NCI-H2196 (cell line): ENCODE results near the gene BCAR3.
"Not testable (repeated sequence)": the region's sequence is repeated elsewhere in the genome, so short reads cannot be mapped to it uniquely, and the experiment has no call there.

Source experiments
- DNase-seq: peaks from one replicate; lab custom pipeline; 2025; ENCODE audit not compliant: unreplicated experiment; lab: John Stamatoyannopoulos, UW

BCAR3 gene

DNA sequence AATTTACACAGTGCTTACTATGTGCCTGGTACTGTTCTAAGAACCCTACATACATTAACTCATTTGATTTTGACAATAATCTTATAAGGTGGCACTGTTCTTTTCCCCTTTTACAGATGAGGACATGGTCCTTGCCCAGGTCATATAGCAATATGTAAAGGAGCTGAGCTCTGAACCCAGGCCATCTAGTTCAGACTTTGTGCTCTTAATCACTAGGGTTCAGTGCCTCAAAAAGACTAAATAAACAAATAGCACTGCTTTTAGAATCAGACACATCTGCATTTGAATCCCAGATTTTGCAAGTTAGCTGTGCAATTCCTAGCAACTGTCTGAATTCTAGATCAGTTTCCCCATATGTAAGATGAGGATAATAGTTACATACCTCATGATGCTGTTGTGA lies 8.7 kb upstream of the BCAR3 start:
- no peak for DNase-seq

DNA sequence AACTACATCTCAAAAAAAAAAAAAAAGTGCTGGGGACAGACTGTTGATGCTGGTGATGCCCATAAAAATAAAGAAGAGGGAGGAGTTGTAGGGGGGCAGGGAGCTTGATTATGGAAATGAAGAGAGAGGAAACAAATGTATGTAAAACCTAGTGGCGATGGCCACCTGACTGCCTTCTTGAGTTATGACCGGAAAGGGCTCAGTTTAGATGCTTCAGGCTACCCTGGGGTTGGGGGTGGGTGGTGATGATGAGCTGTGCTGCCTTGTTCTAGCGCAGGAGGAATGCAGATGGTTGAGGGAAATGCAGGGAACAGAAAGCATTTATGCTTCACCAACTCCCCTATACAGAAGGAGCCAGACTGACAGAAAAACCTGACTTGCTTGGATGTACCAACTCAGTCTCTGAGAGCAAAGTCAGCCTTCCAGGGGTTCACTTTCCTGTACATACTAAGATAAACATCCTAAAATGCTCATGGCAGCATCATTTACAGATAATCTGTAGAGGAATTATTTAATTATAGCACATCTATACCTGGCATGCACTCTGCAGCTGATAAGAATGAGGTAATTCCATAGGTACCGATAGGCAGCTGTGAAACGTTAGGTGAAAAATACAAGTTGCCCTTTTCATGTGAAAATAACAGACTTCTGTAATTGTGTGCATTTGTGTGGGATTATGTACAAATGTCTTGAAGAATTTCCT lies 8.0 kb upstream of the BCAR3 start:
- no peak for DNase-seq

DNA sequence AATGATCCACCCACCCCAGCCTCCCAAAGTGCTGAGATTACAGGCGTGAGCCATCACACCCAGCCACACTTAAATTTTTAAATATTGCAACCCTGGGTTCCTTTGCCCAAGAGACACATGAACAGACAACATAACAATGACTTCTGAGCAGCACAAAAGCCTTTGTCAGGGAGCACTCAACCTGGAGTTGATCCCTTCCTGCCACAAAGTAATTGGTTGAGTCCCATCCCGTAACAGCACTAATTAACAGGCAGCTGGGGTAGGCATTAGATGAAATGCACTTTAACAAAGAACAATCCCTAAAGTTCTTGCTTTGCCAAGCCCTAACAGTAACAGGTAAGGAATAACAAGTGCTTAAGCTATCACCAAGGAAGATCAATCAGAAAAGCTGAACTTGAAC lies 5.9 kb upstream of the BCAR3 start:
- no peak for DNase-seq

DNA sequence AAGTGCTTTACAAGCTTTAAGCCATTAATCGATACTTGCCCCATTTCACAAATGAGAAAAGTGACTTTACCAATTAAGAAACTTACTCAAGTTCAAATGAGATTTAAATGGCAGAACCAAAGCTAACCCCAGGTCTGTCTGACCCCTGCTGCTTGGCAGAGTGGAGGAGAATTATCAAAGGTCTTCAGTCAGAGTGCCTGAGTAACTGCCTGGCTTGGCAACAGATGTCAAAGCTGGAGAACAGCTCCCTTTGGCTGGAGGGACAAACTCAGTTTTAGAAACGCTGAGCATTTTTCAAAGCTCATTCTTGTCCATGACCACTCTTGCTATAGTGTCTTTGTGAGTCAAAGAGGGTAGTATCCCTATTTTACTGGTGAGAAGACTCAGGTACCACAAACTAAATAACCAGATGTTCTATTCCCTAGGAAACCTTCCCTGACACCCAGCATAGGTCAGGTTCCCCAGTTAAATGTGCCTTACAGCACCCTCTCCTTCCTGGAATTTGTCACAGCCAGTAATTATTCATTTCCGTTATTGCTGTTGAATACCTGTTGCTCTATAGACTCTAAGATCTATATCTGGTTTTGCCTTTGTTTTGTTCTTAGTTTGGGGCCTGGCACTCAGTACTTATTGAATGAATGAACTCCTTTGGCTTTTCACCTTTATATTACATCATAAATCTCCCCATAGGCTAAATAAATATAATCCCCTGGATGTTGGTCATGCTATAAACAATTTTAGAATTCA lies 5.0 kb upstream of the BCAR3 start:
- DNase-seq = no peak

DNA sequence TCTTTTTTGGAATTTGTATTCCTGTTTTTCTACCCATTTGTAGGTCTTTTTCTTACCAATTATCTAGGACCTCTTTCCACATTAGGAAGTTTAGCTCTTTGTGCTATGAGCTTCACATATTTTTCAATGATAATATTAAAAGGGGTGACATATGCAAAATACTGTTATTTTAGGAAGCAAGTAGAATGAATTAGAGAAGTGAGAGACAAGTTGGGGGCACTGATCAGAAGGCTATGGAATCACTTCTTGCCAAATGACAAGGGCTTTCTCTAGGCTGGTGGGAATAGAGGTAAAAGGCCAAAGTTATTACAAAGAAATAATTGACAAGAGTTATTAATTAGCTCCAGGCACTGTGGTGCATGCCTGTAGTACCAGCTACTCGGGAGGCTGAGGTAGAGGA lies 4.3 kb upstream of the BCAR3 start:
- no peak for DNase-seq

DNA sequence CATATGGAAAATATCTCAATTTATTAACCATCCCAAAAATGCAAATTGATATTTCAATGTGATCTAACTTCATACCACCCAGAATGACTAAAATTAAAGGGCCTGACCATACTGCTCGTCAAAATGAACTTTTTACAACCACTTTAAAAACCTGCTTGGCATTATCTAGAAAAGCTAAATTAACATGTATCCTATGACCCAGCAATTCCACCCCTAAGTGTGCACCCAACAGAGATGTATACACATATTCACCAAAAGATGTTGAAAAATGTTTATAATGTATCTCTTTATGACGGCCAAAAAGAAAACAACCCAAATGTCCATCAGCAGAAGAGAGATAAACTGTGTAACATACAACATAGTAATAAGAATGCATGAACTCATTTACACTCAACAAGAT lies 1.6 kb upstream of the BCAR3 start:
- no peak for DNase-seq

DNA sequence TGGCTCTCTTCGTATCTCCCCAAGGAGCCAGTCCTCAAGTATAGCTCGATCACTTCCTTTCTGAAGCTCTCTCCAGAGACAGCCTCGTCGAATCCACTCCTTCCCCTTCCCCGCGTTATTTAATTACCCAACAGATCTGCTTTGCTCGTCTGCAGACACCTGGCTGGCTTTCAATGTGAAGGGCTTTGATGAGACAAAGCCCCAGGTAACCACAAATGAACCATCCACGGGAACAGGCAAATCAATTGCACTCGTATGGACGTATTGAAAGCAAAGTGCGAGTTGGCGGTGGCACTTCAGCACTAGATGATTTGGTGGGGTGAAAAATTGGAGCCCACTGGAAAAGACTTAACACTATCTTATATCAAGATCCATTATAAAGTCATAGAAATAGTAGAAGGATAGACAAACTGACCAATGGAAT lies 364 bp upstream of the BCAR3 start:
- peak; percentile 60 for DNase-seq

DNA sequence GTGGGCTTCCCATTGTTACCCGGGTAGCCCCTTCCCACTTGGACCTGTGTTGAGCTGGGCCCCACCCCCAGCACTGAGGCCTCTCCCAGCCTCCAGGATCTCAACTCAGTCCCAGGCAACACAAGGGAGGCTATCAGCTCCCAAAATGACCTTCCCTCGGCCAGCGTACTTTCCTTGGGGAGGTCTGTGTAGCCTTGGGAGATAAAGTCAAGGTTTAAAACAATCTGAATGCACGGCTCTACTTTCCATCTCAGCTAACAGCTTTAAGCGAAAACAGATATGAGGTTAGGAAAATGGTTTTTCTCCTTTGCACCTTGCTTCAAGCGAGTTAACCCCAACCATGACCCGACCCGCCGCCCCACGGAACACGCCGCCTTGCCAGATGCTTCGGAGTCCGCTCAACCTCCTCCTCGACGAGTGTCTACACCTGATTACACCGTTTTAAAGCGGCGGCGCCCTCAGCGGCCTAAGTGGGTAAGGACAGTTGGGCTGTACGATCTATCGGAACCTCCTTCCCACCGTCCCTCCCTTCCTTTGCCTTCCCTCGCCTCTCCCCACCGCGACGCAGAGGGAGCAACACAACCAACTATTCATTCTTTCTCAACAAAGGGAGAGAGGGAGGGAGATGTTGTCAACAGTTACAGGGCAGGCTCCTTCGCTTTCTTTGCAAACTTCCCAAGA lies 1.1 kb downstream of the BCAR3 start:
- no peak for DNase-seq

DNA sequence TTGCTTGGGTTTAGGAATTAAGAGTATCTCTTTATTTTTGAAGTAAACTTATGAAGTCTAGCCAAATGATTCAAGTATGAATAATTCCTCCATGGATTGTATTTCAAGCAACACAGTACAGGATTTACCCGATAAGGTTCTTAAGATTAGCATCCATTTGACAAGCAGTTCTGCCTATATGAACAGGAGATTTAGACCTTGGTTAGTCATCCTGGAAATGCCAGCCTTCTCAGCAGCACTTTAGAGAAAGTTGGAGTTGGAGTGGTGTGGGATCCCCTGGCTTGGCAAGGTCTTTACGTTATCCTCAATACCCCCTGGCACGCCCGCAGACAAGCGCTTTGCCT lies 1.6 kb downstream of the BCAR3 start:
- DNase-seq = no peak

DNA sequence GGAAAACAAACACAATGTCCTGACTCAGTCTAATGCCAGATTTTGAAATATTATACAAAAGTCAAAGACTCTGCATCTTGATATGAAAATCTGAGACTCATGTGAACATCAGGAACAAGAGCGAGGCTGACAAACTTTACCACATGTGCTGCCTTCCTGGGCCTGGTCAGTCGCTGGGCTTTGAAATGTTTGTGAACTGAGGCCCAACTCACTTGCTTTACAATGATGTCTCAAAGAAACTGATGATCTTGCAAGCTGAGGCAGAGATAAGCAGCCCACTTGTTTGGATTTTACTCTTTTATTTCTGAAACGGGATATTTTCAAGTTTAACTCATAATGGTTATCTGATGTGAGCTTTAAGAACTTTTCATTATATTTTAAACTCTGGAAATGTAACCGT lies 2.1 kb downstream of the BCAR3 start:
- DNase-seq = no peak

DNA sequence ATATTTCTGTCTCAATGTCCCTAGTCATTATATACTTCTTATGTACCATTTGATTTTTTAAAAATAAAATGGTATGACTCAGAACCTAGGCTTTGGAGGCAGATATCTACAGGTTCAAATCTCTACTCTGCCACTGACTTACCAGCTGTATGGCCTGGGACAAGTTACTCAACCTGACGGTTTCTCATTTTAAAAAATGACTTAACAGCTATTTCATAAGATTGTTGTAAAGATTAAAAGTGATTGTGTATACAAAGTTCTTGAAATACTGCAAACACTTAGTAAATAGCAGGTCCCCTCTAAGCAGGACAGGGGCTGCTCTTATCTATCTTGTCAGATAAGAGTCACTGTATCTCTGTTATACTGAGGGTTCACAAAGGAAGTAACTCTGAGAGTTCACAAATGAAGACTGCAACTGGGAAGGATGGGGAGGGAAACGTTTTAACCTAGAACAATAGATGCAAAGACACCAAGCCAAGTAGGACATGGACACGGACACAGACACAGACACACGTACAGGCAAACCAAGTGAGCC lies 2.6 kb downstream of the BCAR3 start:
- no peak for DNase-seq

DNA sequence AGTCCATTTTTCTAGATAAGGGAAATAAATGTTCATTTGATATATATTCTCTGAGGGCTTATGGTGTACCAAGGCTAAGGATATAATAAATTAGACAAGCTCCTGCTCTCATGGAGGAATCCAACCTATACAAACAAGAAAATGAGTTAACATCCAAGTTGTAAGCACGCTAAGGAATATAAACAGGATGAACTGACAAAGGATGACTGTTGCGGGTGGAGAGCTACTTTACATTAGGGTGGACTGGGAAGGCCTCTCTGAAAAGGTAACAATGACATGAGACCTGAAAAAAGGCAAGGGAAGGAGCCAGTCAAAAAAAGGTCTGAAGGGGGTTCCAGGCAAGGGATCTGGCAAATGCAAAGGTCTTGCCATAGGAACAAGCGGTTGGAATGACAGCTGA lies 3.1 kb downstream of the BCAR3 start:
- no peak for DNase-seq

DNA sequence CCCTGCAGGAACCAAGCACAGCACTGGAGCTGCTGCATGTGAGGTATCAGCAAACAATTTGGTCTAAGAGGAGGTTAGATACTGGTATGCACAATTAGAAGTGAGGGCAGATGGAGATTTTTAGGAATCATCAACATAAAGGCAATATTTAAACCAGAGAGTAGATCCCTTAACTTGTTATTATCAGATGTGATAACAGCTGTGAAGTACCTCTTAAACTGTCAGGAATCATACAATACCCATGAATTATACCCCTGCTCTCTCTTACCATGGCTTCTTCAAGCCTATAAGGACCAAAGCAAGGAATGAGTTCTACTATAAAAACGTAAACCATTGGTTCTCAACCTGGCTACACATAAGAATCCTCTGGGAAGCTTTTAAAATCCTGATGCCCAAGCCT lies 3.9 kb downstream of the BCAR3 start:
- no peak for DNase-seq

DNA sequence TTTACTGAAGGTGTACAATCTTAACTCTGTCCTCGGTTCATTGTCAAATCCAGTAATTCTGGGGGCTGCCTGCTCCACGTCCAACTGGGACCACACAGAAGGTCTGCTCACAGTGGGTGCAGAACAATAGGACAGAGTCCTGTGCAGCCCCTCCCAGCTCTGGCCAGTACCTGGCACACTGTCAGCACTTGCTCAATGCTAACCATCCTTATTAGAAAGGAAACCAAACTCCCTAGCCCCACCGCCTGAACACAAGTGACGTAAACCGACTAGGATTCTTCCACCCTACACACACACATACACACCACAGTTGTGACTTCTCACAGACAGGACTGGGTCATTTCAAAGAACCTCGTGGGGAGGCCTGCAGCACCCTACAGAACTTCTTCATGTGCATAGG lies 5.2 kb downstream of the BCAR3 start:
- no peak for DNase-seq

DNA sequence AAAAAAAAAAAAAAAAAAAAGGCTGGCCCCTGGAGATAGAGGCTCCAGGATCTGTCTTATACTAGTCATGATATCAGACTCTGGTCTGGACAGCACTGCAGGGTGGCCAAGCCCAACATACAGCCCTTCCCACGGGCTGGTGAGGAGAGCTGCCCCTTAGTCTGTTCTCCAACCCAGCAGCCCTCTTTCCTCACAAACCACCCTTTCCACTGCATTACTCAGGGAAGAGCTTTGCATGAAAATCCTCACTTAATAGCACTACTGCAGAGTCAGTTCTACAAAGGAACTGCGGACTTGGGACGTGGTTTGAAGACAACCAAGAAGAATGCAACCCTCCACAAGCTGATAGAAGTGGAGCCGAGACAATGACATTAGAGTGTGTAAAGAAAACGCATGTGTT lies 5.7 kb downstream of the BCAR3 start:
- DNase-seq = no peak

DNA sequence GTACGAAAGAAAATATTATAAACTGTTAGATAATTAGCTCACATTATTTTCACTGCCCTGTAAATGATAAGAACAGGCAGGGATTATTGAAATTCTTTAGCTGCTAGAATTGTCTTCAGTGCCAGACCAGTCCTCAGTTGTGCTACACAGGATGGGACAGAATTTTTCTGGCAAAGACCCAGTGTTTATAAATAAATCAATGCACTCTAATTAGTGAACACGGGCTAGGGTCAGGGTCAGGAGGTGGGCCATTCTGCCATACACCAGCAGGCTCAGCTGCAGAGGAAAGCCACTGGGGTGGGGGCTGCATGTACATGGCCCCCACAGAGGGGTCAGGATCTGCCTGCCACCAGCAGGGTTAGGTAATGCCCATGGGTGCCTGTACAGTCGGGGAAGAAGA lies 6.4 kb downstream of the BCAR3 start:
- no peak for DNase-seq

DNA sequence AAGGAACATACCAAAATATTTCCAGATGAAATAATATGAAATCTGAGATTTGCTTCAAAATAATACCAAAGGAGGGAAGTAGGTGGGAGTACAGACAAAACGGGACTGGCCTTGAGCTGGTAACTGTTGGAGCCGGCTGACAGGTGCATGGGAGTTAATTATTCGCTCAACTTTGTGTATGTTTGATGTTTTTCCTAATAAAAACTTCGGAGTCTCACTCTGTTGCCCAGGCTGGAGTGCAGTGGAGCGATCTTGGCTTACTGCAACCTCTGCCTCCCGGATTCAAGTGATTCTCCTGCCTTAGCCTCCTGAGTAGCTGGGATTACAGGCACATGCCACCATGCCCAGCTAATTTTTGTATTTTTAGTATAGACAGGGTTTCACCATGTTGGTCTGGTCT lies 7.6 kb downstream of the BCAR3 start:
- not testable (repeated sequence) for DNase-seq

DNA sequence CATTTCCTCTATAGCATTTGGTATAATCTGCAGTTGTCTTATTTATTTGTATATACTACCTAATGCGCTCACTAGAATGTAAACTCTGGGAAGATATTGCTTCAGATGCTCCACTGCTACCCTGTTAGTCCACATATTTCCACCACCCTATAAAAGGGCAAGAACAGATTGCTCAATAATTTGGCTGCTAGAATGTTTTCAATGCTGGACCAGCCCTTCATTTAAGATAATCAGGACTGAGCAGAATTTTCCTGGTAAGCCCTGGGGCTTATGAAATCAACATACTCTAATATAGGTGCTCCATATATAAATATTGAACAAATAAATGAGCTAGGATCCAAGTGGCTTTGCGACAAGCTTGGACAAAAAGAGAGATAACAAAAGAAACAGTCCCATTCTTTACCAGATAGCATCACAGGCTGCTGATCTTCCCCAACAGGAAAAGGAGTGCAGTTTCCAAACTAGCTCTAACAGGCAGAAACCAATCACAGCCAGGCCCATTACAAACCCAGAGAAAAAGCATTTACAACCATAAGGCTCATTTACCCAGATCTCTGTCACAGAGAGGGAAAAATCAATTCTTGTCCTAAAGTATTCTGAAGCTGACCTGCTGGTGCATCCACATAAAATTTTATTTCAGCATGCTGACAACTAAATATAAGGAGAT lies 8.3 kb downstream of the BCAR3 start:
- DNase-seq = no peak

DNA sequence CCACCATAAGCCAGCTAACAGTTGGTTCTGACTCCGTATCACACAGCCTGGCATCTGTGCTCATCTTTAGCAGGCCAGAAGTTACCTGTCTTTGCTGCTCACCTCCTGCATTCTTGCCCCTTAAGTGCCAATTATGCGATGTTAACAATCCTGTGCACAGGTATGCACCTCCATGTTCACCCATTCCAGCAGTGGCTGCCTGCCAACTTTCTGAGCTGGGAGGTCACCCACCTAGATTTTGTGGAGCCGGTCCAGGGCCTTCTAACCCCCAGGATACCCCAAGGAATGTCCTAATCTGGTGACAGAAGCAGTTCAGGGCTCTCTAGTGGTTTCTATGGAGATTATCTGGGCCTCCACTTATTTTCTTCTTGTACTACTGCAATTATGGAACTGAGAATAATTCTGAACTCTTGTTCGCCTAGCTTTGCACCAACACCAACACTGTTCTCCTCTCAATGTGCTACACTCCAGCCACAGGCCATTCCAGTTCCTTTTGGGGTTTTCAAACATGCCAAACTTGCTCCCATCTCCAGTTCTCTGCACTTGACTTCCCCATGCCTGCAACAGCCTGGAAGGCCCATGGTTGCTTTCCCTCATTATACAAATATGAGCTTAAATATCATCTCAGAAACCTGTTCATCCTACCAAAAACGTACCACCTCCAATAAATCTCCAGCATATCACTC lies 9.0 kb downstream of the BCAR3 start:
- DNase-seq = no peak

DNA sequence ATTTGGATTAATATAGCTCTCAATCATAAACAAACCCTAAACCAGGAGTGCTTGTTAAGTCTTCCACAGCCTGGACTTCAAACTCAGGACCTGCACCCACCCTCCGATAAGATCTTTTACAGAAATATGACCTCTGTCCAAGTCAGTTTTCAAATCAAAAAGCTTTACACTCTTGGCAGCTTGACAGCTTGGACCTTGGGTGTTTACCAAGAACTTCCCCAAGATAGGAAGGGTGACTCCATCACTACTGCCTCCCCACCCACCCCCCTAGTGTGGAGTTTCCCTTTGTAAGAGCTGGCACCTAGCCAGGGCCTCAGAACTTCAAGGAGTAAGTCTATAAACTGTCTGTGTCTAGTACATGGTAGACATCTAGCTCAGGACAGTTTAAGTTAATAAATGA lies 9.6 kb downstream of the BCAR3 start:
- DNase-seq = peak; percentile 49

DNA sequence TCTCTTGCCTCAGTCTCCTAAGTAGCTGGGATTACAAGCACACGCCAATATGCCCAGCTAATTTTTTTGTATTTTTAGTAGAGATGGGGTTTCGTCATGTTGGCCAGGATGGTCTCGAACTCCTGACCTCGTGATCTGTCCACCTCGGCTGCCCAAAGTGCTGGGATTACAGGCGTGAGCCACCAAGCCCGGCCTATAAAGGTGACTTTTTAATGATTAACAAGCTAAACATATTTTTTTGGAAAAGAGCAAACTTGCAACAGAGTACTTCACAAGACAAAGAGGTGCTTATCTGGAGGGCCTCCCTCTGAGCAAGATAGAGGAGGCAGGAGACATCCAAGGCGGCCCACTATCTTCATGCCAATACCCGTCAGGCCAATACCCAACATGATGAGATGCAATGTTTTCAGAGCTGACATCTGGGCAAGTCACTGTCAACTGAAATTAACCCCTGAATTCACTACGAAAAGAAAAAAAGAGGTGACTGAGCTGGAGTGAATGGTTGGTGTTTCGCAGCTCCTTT lies 10.5 kb downstream of the BCAR3 start:
- DNase-seq = no peak
